Fibroblast of mammary gland (primary cell): ENCODE results near the gene PLA2G4A.

ENCODE experiments used
- DNase-seq: peaks from one replicate; pipeline ENCODE4 v3.0.0-alpha.2; 2010; ENCODE audit warnings: low read depth
- H3K4me3 ChIP-seq: 2 replicates; pipeline ENCODE4 v1.5.1; 2011; ENCODE audit warnings: low read depth, mild to moderate bottlenecking, low read length, moderate library complexity; ENCODE audit not compliant: control insufficient read depth
- CTCF ChIP-seq: conservative IDR thresholded peaks from 2 replicates; pipeline ENCODE4 v1.5.1; 2011; ENCODE audit warnings: low read depth, low read length, inconsistent platforms; ENCODE audit not compliant: control insufficient read depth, insufficient read depth

PLA2G4A gene

GRCh38 chr1:186838380-186839040 is 9.8 kb downstream of the PLA2G4A start:
- TF ChIP-seq CTCF, result no peak
- no peak for DNase-seq
- no peak overlapping the region for H3K4me3 ChIP-seq

- no peak for TF ChIP-seq CTCF
- DNase-seq, result no peak
- no peak overlapping the region for H3K4me3 ChIP-seq
Measured at GRCh38 chr1:186839041-186839400, 10.3 kb downstream of the PLA2G4A start.

- no peak for TF ChIP-seq CTCF
- no peak overlapping the region for H3K4me3 ChIP-seq
- DNase-seq, result no peak
Measured at GRCh38 chr1:186841599-186841998, 12.8 kb downstream of the PLA2G4A start.

GRCh38 chr1:186842547-186842946 is 13.8 kb downstream of the PLA2G4A start:
- no peak overlapping the region for H3K4me3 ChIP-seq
- no peak for DNase-seq
- TF ChIP-seq CTCF, result no peak

- H3K4me3 ChIP-seq, result no peak overlapping the region
- no peak for TF ChIP-seq CTCF
- no peak for DNase-seq
Measured at GRCh38 chr1:186843226-186843625, 14.5 kb downstream of the PLA2G4A start.

GRCh38 chr1:186843931-186844330 is 15.2 kb downstream of the PLA2G4A start:
- TF ChIP-seq CTCF, result no peak
- H3K4me3 ChIP-seq, result no peak overlapping the region
- no peak for DNase-seq

- no peak for TF ChIP-seq CTCF
- no peak overlapping the region for H3K4me3 ChIP-seq
- DNase-seq, result no peak
Measured at GRCh38 chr1:186845576-186846210, 16.9 kb downstream of the PLA2G4A start.
